ENCODE data around the gene RGL3.

The RGL3 gene

GRCh38 chr19:11447347-11448262 lies 28.5 kb upstream of the RGL3 start:
- H3K4me2 ChIP-seq (ENCODE audit: low read length): no peak overlapping the region
- no peaks in the 10 kb centered on the region for H3K27me3 ChIP-seq (ENCODE audit: insufficient read depth, low read length)
- no peak overlapping the region for H3K27ac ChIP-seq (ENCODE audit: low read depth, low read length, poor library complexity, severe bottlenecking)
- peaks cover 74% of the 10 kb centered on the region for H3K36me3 ChIP-seq (ENCODE audit: insufficient read depth, low read length)
- H3F3A ChIP-seq (ENCODE audit: insufficient read depth, low read length): no peaks in the 10 kb centered on the region
- no peaks in the 10 kb centered on the region for H3K9me2 ChIP-seq (ENCODE audit: low read depth, low read length)
- H3K4me1 ChIP-seq (ENCODE audit: insufficient read depth, low read length, severe bottlenecking): peaks cover 5% of the 10 kb centered on the region
- no peak overlapping the region for H3K4me3 ChIP-seq (ENCODE audit: low read depth, low read length, poor library complexity, severe bottlenecking)
- no peaks in the 10 kb centered on the region for H3K79me2 ChIP-seq (ENCODE audit: insufficient read depth, low read length)
- no peak overlapping the region for H3K9ac ChIP-seq (ENCODE audit: low read length)
- H4K20me1 ChIP-seq (ENCODE audit: insufficient read depth, low read length): no peaks in the 10 kb centered on the region
- TF ChIP-seq, protein P1, sequence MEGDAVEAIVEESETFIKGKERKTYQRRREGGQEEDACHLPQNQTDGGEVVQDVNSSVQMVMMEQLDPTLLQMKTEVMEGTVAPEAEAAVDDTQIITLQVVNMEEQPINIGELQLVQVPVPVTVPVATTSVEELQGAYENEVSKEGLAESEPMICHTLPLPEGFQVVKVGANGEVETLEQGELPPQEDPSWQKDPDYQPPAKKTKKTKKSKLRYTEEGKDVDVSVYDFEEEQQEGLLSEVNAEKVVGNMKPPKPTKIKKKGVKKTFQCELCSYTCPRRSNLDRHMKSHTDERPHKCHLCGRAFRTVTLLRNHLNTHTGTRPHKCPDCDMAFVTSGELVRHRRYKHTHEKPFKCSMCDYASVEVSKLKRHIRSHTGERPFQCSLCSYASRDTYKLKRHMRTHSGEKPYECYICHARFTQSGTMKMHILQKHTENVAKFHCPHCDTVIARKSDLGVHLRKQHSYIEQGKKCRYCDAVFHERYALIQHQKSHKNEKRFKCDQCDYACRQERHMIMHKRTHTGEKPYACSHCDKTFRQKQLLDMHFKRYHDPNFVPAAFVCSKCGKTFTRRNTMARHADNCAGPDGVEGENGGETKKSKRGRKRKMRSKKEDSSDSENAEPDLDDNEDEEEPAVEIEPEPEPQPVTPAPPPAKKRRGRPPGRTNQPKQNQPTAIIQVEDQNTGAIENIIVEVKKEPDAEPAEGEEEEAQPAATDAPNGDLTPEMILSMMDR (IDR thresholded peaks at IDR 0.05; ENCODE audit: low read length): no peak
- no peak for TF ChIP-seq EZH2 (IDR thresholded peaks at IDR 0.05; ENCODE audit: borderline replicate concordance, low read length)
- no peak overlapping the region for H2AFZ ChIP-seq (ENCODE audit: low read length)
- H3K9me3 ChIP-seq (ENCODE audit: low read length): no peaks in the 10 kb centered on the region

DNA sequence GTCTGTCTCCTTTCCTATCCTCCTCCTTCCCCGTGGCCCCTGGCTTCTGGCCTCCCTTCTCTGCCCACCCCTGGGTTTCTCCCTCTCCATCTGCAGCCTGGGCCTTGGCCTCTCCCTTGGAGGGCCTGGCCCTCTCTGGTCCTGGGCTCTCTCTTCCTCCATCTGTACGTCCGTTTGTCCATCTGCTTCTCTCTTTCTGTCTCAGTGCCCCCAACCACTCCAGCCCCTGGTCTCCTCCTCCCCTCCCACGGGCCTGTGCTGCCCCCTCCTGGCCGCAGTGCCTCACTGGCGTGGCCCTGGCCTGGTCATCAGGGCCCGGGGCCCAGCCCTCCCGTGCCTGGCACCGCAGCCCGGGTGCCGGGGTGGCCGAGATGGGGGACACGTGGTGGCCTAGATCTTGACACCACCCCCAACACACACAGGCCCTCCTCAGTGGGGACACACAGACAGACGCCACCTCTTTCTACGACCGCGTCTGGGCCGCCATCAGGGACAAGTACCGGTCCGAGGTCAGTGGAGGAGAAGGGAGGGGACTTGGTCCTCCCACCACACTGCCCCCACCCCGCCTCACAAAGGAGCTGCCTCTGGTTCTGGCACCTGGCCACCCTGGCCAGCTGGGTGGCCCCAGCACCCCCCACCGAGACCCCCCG lies 27.7 kb upstream of the RGL3 start:
- TF ChIP-seq EZH2 (IDR thresholded peaks at IDR 0.05; ENCODE audit: borderline replicate concordance, low read length): no peak
- TF ChIP-seq, protein P1 (IDR thresholded peaks at IDR 0.05; ENCODE audit: low read length): peak; percentile 87
- Histone ChIP-seq H3K4me2 (ENCODE audit: low read length) (no peak overlapping the region), H3K9me3 (ENCODE audit: low read length) (no peaks in the 10 kb centered on the region), H3K9ac (ENCODE audit: low read length) (no peak overlapping the region), H3K4me1 (ENCODE audit: insufficient read depth, low read length, severe bottlenecking) (peaks cover under 1% of the 10 kb centered on the region), H3K36me3 (ENCODE audit: insufficient read depth, low read length) (peaks cover 82% of the 10 kb centered on the region), H2AFZ (ENCODE audit: low read length) (no peak overlapping the region), H4K20me1 (ENCODE audit: insufficient read depth, low read length) (no peaks in the 10 kb centered on the region), H3F3A (ENCODE audit: insufficient read depth, low read length) (no peaks in the 10 kb centered on the region), H3K9me2 (ENCODE audit: low read depth, low read length) (no peaks in the 10 kb centered on the region), H3K27ac (ENCODE audit: low read depth, low read length, poor library complexity, severe bottlenecking) (no peak overlapping the region), H3K4me3 (ENCODE audit: low read depth, low read length, poor library complexity, severe bottlenecking) (no peak overlapping the region), H3K27me3 (ENCODE audit: insufficient read depth, low read length) (no peaks in the 10 kb centered on the region), H3K79me2 (ENCODE audit: insufficient read depth, low read length) (no peaks in the 10 kb centered on the region)

GRCh38 chr19:11446271-11446651 lies 27.1 kb upstream of the RGL3 start:
- H3K79me2 ChIP-seq (ENCODE audit: insufficient read depth, low read length): no peaks in the 10 kb centered on the region
- H3K36me3 ChIP-seq (ENCODE audit: insufficient read depth, low read length): peaks cover 87% of the 10 kb centered on the region
- H3F3A ChIP-seq (ENCODE audit: insufficient read depth, low read length): no peaks in the 10 kb centered on the region
- no peak overlapping the region for H3K27ac ChIP-seq (ENCODE audit: low read depth, low read length, poor library complexity, severe bottlenecking)
- TF ChIP-seq, protein P1 (IDR thresholded peaks at IDR 0.05; ENCODE audit: low read length): no peak
- TF ChIP-seq EZH2 (IDR thresholded peaks at IDR 0.05; ENCODE audit: borderline replicate concordance, low read length): no peak
- no peaks in the 10 kb centered on the region for H4K20me1 ChIP-seq (ENCODE audit: insufficient read depth, low read length)
- H3K9me2 ChIP-seq (ENCODE audit: low read depth, low read length): no peaks in the 10 kb centered on the region
- H2AFZ ChIP-seq (ENCODE audit: low read length): no peak overlapping the region
- H3K27me3 ChIP-seq (ENCODE audit: insufficient read depth, low read length): no peaks in the 10 kb centered on the region
- no peaks in the 10 kb centered on the region for H3K9me3 ChIP-seq (ENCODE audit: low read length)
- no peak overlapping the region for H3K4me3 ChIP-seq (ENCODE audit: low read depth, low read length, poor library complexity, severe bottlenecking)
- no peaks in the 10 kb centered on the region for H3K4me1 ChIP-seq (ENCODE audit: insufficient read depth, low read length, severe bottlenecking)
- no peak overlapping the region for H3K9ac ChIP-seq (ENCODE audit: low read length)
- no peak overlapping the region for H3K4me2 ChIP-seq (ENCODE audit: low read length)

All from OCI-LY1 (cell line).